OCI-LY7 (cell line): Measurements from ENCODE around the gene IQGAP3.

ENCODE experiments used
- CTCF ChIP-seq: fragments of 200-600 bp; sonication (generic); conservative IDR thresholded peaks from 2 replicates; pipeline ENCODE4 v1.5.1; 2014; ENCODE audit warnings: mild to moderate bottlenecking, antibody characterized with exemption, low read length, moderate library complexity, mixed read lengths
- EZH2phosphoT487 ChIP-seq: fragments of 200-600 bp; sonication (generic); IDR thresholded peaks from 2 replicates; pipeline ENCODE4 v1.6.1; 2018; ENCODE audit warnings: low read depth, borderline replicate concordance, mild to moderate bottlenecking, mixed run types, antibody characterized with exemption, low read length, moderate library complexity, mixed read lengths

GRCh38 chr1:156491151-156491949 lies 81.0 kb downstream of the IQGAP3 start:
- TF ChIP-seq CTCF (no peak; the same call in 1 of the 2 replicates), EZH2phosphoT487 (no peak)
